ENCODE data around the gene VRK2. TPM values are rescaled to one million over a fixed set of nuclear protein-coding genes. Genes with fewer than 3 reads are reported as not detected.
A peak's percentile ranks its signal among the peaks of the same experiment; 100 is the strongest.

Gene VRK2
- total RNA-seq, 1 experiment from 2014 or later: 20.1 TPM

- TF ChIP-seq KAT7 (CRISPR knock-in tag; IDR thresholded peaks at IDR 0.05; ENCODE audit: borderline replicate concordance) (no peak), ZNF263 (CRISPR knock-in tag; IDR thresholded peaks at IDR 0.05; ENCODE audit: low read depth) (no peak), NFE2L1 (CRISPR knock-in tag; IDR thresholded peaks at IDR 0.05) (no peak), NFATC4 (CRISPR knock-in tag; IDR thresholded peaks at IDR 0.05) (no peak), E2F4 (CRISPR knock-in tag; IDR thresholded peaks at IDR 0.05; ENCODE audit: borderline replicate concordance, low read depth) (no peak), RORB (CRISPR knock-in tag; IDR thresholded peaks at IDR 0.05) (no peak), ZNF138 (CRISPR knock-in tag; conservative IDR thresholded peaks at IDR 0.05) (no peak), MLX (CRISPR knock-in tag; IDR thresholded peaks at IDR 0.05) (no peak), SP1 (CRISPR knock-in tag; conservative IDR thresholded peaks at IDR 0.05) (no peak)
- H3K27me3 Mint-ChIP-seq (ENCODE audit: low read depth): no peaks in the 10 kb centered on the region
- peaks cover 11% of the 10 kb centered on the region for H3K9me3 Mint-ChIP-seq
Observed at GRCh38 chr2:58033530-58033929, 13.1 kb upstream of the VRK2 start.

GRCh38 chr2:58035352-58035751, 11.3 kb upstream of the VRK2 start:
- ATAC-seq (no peak), DNase-seq (ENCODE audit: low spot score) (no peak)
- CTCF ChIA-PET: no interaction called here
- Mint-ChIP-seq H3K27ac (no peak overlapping the region), H3K27me3 (ENCODE audit: low read depth) (no peaks in the 10 kb centered on the region), H3K4me3 (no peak overlapping the region), H3K9me3 (peaks cover 13% of the 10 kb centered on the region), H3K36me3 (peaks cover 9% of the 10 kb centered on the region; the same call in 1 of the 2 replicates), H3K4me1 (peaks cover 16% of the 10 kb centered on the region)
- POLR2A ChIA-PET: no interaction called here
- TF ChIP-seq CREB1 (CRISPR knock-in tag; IDR thresholded peaks at IDR 0.05): no peak
- TF ChIP-seq NFE2L1 (CRISPR knock-in tag; IDR thresholded peaks at IDR 0.05): no peak
- TF ChIP-seq ARID4B (CRISPR knock-in tag; IDR thresholded peaks at IDR 0.05; ENCODE audit: borderline replicate concordance): no peak

More at GRCh38 chr2:58033530-58033929, 13.1 kb upstream of the VRK2 start:
- DNase-seq (ENCODE audit: low spot score) (no peak), ATAC-seq (no peak)
- Mint-ChIP-seq H3K36me3 (peaks cover 7% of the 10 kb centered on the region; the same call in 1 of the 2 replicates), H3K4me3 (no peak overlapping the region), H3K4me1 (peaks cover 5% of the 10 kb centered on the region), H3K27ac (no peak overlapping the region)
- ChIA-PET POLR2A (no interaction called here), CTCF (no interaction called here)

GRCh38 chr2:58039170-58039611, 7.4 kb upstream of the VRK2 start:
- CTCF ChIA-PET: no interaction called here
- Mint-ChIP-seq H3K9me3 (peaks cover 13% of the 10 kb centered on the region), H3K27me3 (ENCODE audit: low read depth) (no peaks in the 10 kb centered on the region), H3K4me1 (peaks cover 30% of the 10 kb centered on the region), H3K4me3 (no peak overlapping the region), H3K27ac (peak overlapping the region; percentile 15), H3K36me3 (peaks cover 9% of the 10 kb centered on the region; the same call in 1 of the 2 replicates)
- TF ChIP-seq NFATC4 (CRISPR knock-in tag; IDR thresholded peaks at IDR 0.05): no peak
- no peak for TF ChIP-seq ATF6 (CRISPR knock-in tag; IDR thresholded peaks at IDR 0.05)
- no peak for TF ChIP-seq EMX1 (CRISPR knock-in tag; IDR thresholded peaks at IDR 0.05)
- TF ChIP-seq KAT7 (CRISPR knock-in tag; IDR thresholded peaks at IDR 0.05; ENCODE audit: borderline replicate concordance): no peak
- no peak for TF ChIP-seq ZMAT4 (CRISPR knock-in tag; IDR thresholded peaks at IDR 0.05)
- ATAC-seq: no peak
- POLR2A ChIA-PET: no interaction called here
- no peak for DNase-seq (ENCODE audit: low spot score)
